Endodermal cell (in vitro differentiated cells): Measurements from ENCODE around the gene SPATA31D4. TPM values are rescaled to one million over a fixed set of nuclear protein-coding genes. Genes with fewer than 3 reads are reported as not detected.
"Not testable (repeated sequence)": the region's sequence is repeated elsewhere in the genome, so short reads cannot be mapped to it uniquely, and the experiment has no call there.

Experiments
- DNase-seq: peaks from one replicate; pipeline ENCODE4 v3.0.0-alpha.2; 2017
- H3K27ac ChIP-seq: 2 replicates; pipeline ENCODE4 v1.5.1; 2013; ENCODE audit warnings: mild to moderate bottlenecking, low read depth, low read length, moderate library complexity
- H3K27me3 ChIP-seq: 2 replicates; pipeline ENCODE4 v1.6.1; 2013; ENCODE audit warnings: mild to moderate bottlenecking, low read length, moderate library complexity; ENCODE audit not compliant: insufficient read depth, control insufficient read depth, poor library complexity, severe bottlenecking
- H3K36me3 ChIP-seq: 2 replicates; pipeline ENCODE4 v1.7.0; 2013; ENCODE audit warnings: mild to moderate bottlenecking, low read length, moderate library complexity; ENCODE audit not compliant: control insufficient read depth, insufficient read depth
- H3K4me1 ChIP-seq: one replicate; pipeline ENCODE4 v1.7.0; 2013; ENCODE audit warnings: low read length; ENCODE audit not compliant: control insufficient read depth, insufficient read depth
- H3K4me3 ChIP-seq: 2 replicates; pipeline ENCODE4 v1.5.1; 2013; ENCODE audit warnings: mild to moderate bottlenecking, low read length, moderate library complexity
- H3K9ac ChIP-seq: 2 replicates; pipeline ENCODE4 v1.6.1; 2013; ENCODE audit warnings: mild to moderate bottlenecking, low read length, moderate library complexity; ENCODE audit not compliant: poor library complexity, severe bottlenecking; ENCODE audit errors: extremely low read depth
- H3K9me3 ChIP-seq: 2 replicates; pipeline ENCODE4 v1.6.1; 2013; ENCODE audit warnings: mild to moderate bottlenecking, low read length, moderate library complexity; ENCODE audit not compliant: control insufficient read depth
- H3K27ac Mint-ChIP-seq: 2 replicates; pipeline ENCODE4 v1.8.0; 2020; ENCODE audit warnings: mixed read lengths
- H3K27me3 Mint-ChIP-seq: 2 replicates; pipeline ENCODE4 v1.8.0; 2021; ENCODE audit warnings: mild to moderate bottlenecking, mixed read lengths; ENCODE audit not compliant: insufficient read depth
- H3K36me3 Mint-ChIP-seq: 2 replicates; pipeline ENCODE4 v1.8.0; 2020; ENCODE audit warnings: low read depth, mixed read lengths
- H3K4me1 Mint-ChIP-seq: 2 replicates; pipeline ENCODE4 v1.8.0; 2020; ENCODE audit warnings: mixed read lengths
- H3K4me3 Mint-ChIP-seq: 2 replicates; pipeline ENCODE4 v1.8.0; 2020; ENCODE audit warnings: mild to moderate bottlenecking, moderate library complexity, mixed read lengths
- H3K9me3 Mint-ChIP-seq: 2 replicates; pipeline ENCODE4 v1.8.0; 2020; ENCODE audit warnings: mild to moderate bottlenecking, mixed read lengths
- WGBS, 2 experiments: methylation state at CpG; one replicate each; pipeline versions ENCODE4 v1.1.5 to v1.1.7; 2013; ENCODE audit warnings: missing lambda C conversion rate in 2 of 2, mixed read lengths in 1 of 2; ENCODE audit not compliant: insufficient coverage in 1 of 2, insufficient read length in 1 of 2; 5-methylcytosine and 5-hydroxymethylcytosine counted together
- total RNA-seq, 2 donors: library from RNA; stranded (reverse); fragmentation: NEBNext Ultra II Directional in 1 of 2; extraction: Animal tissue kit (Norgen Biotek cat#: 25700) in 1 of 2; gene quantifications; 2 replicates in 1 of 2; 3 replicates in 1 of 2; pipeline ENCODE4 v1.2.1, GENCODE V29; 2021
- TF ChIP-seq, protein P1 (sequence below): fragments of 200-600 bp; sonication (generic); conservative IDR thresholded peaks from 2 replicates; pipeline ENCODE4 v1.5.0; 2021; ENCODE audit warnings: antibody characterized with exemption, mild to moderate bottlenecking

SPATA31D4 gene
- total RNA-seq, 2 donors from 2014 or later, result not detected

DNA sequence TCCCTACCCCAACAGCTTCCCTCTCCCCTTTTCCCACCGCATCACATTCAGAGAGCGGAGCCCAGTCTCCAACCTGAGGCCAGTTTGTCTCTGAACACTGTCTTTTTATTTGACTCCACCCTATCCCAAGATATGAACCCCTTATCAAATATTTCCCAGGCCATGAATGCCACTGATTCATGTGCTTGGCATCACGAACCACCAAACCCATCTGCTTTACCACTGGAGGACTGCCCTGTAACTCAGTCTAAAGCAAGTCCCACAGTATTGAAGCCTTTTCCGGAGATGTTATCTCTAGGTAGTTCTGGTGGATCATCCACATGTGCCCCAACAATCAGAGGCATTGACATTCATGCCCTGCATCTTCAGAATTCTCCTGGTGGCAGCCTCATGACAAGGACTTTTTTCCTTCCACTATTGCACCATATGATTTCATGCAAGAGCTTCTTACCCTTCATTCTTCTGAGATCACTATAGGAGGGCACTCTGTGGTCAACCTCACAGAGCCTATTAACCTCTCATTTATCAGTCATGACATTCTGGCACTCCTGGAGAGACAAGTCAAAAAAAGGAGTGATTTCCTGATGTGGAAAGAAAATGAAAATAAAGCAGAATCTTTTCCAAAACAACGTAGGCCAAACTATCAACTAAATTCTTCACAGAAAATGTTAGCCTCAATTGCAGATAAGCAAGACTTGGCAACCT, 12.3 kb upstream of the SPATA31D4 start:
- Mint-ChIP-seq H3K4me3 (no peak overlapping the region), H3K27ac (no peak overlapping the region), H3K36me3 (no peaks in the 10 kb centered on the region), H3K4me1 (peaks cover 7% of the 10 kb centered on the region), H3K27me3 (peaks cover 20% of the 10 kb centered on the region), H3K9me3 (no peaks in the 10 kb centered on the region)
- no peak for DNase-seq
- no peak overlapping the region for H3K9ac ChIP-seq
- no peaks in the 10 kb centered on the region for H3K9me3 ChIP-seq
- TF ChIP-seq, protein P1, sequence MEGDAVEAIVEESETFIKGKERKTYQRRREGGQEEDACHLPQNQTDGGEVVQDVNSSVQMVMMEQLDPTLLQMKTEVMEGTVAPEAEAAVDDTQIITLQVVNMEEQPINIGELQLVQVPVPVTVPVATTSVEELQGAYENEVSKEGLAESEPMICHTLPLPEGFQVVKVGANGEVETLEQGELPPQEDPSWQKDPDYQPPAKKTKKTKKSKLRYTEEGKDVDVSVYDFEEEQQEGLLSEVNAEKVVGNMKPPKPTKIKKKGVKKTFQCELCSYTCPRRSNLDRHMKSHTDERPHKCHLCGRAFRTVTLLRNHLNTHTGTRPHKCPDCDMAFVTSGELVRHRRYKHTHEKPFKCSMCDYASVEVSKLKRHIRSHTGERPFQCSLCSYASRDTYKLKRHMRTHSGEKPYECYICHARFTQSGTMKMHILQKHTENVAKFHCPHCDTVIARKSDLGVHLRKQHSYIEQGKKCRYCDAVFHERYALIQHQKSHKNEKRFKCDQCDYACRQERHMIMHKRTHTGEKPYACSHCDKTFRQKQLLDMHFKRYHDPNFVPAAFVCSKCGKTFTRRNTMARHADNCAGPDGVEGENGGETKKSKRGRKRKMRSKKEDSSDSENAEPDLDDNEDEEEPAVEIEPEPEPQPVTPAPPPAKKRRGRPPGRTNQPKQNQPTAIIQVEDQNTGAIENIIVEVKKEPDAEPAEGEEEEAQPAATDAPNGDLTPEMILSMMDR, result no peak
- no peak overlapping the region for H3K4me3 ChIP-seq
- H3K4me1 ChIP-seq, result no peaks in the 10 kb centered on the region
- H3K27me3 ChIP-seq, result no peaks in the 10 kb centered on the region
- H3K27ac ChIP-seq, result no peak overlapping the region
- no peaks in the 10 kb centered on the region for H3K36me3 ChIP-seq
- WGBS, 2 experiments, result 94 to 95% methylated on average over 2 to 5 of the region's 5 CpGs

- not testable (repeated sequence) for H3K9me3 ChIP-seq, H3K27ac ChIP-seq, H3K27ac Mint-ChIP-seq, H3K4me1 ChIP-seq, H3K4me1 Mint-ChIP-seq, H3K36me3 ChIP-seq, H3K4me3 ChIP-seq, H3K9me3 Mint-ChIP-seq, H3K36me3 Mint-ChIP-seq, H3K27me3 ChIP-seq, DNase-seq, H3K4me3 Mint-ChIP-seq, H3K9ac ChIP-seq
- H3K27me3 Mint-ChIP-seq, result peaks cover 20% of the 10 kb centered on the region
- no CpG with 5 or more reads among the region's 3 CpGs for WGBS, 2 experiments
Observed at GRCh38 chr9:81918507-81918906, 9.7 kb upstream of the SPATA31D4 start.

- not testable (repeated sequence) for H3K27ac ChIP-seq, H3K9ac ChIP-seq, H3K27me3 ChIP-seq, H3K27me3 Mint-ChIP-seq, H3K36me3 Mint-ChIP-seq, H3K4me3 Mint-ChIP-seq, H3K4me1 Mint-ChIP-seq, H3K4me3 ChIP-seq, H3K9me3 ChIP-seq, H3K4me1 ChIP-seq, H3K9me3 Mint-ChIP-seq, H3K27ac Mint-ChIP-seq, DNase-seq, H3K36me3 ChIP-seq
- WGBS, 2 experiments, result no CpG with 5 or more reads among the region's 6 CpGs
Observed at GRCh38 chr9:81930147-81930546, 1.9 kb downstream of the SPATA31D4 start.

- not testable (repeated sequence) for H3K36me3 ChIP-seq, H3K27me3 ChIP-seq, H3K4me3 ChIP-seq, H3K27me3 Mint-ChIP-seq, H3K9me3 Mint-ChIP-seq, DNase-seq, H3K27ac ChIP-seq, H3K9ac ChIP-seq, H3K4me1 Mint-ChIP-seq, H3K27ac Mint-ChIP-seq, H3K4me3 Mint-ChIP-seq, H3K36me3 Mint-ChIP-seq, H3K4me1 ChIP-seq, H3K9me3 ChIP-seq
- WGBS, 2 experiments, result no CpG with 5 or more reads among the region's 3 CpGs
Observed at GRCh38 chr9:81933547-81933946, 5.3 kb downstream of the SPATA31D4 start.

DNA sequence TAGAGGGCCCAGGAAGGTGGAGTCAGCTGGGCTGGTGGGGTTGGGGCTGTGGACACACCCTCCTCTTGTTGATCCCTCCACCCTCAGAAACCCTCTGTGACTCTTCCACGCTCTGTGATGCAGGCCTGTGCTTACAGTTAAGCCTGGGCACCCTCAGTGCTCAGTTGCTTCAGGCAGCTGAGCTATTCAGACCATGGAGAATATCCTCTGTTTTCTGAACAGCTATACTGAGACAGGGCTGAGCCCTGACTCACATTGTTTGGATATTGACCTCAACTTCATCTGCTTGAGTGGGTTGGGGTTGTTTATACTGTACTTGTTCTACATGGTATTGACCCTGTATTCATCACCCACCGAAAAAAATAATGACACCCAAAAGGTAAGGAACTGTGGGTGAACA, 15.2 kb downstream of the SPATA31D4 start, which contains the start of gene SPATA31D3:
Gene SPATA31D3, plus strand, starts transcription at position 108 of the 400 bp plus-strand sequence. Its CDS starts 86 bp downstream, at position 194.
- not testable (repeated sequence) for DNase-seq, H3K36me3 Mint-ChIP-seq, H3K27ac Mint-ChIP-seq, H3K4me3 ChIP-seq, H3K27me3 Mint-ChIP-seq, H3K4me1 ChIP-seq, H3K9ac ChIP-seq, H3K27me3 ChIP-seq, H3K4me1 Mint-ChIP-seq, H3K9me3 Mint-ChIP-seq, H3K36me3 ChIP-seq, H3K9me3 ChIP-seq, H3K4me3 Mint-ChIP-seq, H3K27ac ChIP-seq
- WGBS, 2 experiments, result no CpG with 5 or more reads among the region's 2 CpGs

GRCh38 chr9:81948650-81949049, 20.4 kb downstream of the SPATA31D4 start:
- not testable (repeated sequence) for H3K9ac ChIP-seq

More at GRCh38 chr9:81948650-81949049, 20.4 kb downstream of the SPATA31D4 start:
- H3K4me3 Mint-ChIP-seq, H3K27ac Mint-ChIP-seq, H3K4me3 ChIP-seq, H3K36me3 ChIP-seq, H3K9me3 Mint-ChIP-seq, H3K36me3 Mint-ChIP-seq, H3K4me1 Mint-ChIP-seq, H3K9me3 ChIP-seq, H3K27me3 ChIP-seq, DNase-seq, H3K27ac ChIP-seq, H3K4me1 ChIP-seq: not testable (repeated sequence)
- no CpG with 5 or more reads among the region's 3 CpGs for WGBS, 2 experiments
- H3K27me3 Mint-ChIP-seq, result peaks cover 19% of the 10 kb centered on the region
